HTERT RPE-1 (cell line): ENCODE results near the gene PACS2.
"Not testable (repeated sequence)": the region's sequence is repeated elsewhere in the genome, so short reads cannot be mapped to it uniquely, and the experiment has no call there.

Source experiments
- in situ Hi-C: fragments of 300-500 bp; cut with MboI; formaldehyde crosslinking; loops from 4 replicates; pipeline ENCODE4 v1.14.3; 2020; ENCODE audit warnings: low sequenced_read_pairs

The PACS2 gene

DNA sequence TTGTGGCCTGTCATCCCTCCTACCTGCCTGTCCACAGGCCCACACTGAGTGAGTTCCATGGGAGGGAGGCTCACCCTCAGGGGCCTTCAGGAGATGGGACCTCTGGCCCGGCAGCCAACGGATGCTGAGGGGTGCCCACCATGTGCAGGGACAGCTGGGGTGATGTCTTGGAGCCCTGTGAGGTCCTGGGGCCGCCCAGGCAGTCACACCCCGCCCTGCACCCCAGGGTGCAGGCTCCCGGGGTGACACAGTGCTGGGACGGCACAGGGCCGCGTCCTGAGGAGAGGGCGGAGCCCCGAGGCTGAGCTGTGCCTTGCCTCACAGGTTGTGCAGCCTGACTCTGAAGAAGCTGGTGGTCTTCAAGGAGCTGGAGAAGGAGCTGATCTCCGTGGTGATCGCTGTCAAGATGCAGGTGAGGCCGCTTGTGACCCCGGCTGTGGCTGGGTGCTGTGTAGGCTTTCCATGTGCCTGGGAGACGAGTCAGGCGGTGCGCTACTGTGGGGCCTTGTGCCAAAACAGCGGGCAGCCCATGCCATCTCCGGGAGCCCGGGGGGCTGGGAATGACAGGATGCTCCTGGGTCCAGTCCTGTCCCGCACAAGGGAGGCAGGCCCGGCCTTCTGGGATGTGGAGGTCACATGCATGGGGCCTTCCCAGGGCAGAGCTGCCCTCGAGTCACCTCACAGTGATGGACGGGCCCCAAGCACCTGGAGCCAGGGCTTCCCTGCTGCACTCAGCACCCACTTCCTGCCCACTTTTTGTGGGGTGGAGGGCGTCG, 33.8 kb downstream of the PACS2 start:
- in situ Hi-C loops: no loop called here

DNA sequence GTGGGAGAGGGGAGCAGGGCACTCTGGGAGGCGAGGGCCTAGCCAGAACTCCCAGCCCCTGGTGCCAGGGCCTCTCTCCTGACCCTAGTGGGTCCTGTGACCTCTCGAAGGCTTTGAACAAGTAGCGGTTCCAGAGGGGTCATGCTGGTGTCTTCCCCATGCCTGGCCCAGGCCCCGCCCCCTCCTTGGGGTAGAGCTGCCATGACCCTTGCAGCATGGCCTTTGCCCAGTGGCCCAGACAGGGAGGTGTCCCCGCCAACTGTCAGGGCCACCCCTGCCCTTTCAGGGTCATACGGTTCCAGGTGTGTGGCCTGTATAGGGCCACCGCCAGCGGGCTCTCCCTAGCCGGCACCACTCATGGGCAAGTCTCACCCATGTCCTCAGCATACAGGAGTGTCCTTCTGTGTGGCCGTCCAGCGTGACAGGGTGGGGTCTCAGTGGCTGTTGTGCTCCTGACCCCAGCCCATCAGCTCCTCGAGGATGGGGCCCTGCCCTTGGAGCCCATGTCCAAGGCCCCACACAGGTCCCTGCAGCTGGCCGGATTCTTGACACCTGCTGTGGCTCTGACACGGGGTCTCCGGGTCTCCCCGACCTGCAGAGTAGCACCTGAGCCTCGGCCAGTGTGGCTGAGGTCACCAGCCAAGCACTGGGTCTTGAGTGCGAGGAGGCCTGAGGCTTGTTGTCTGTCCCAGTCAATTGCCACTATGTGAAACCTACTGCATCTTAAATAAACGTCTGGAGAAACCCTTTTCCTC, 34.6 kb downstream of the PACS2 start:
- in situ Hi-C loops: no loop called here

DNA sequence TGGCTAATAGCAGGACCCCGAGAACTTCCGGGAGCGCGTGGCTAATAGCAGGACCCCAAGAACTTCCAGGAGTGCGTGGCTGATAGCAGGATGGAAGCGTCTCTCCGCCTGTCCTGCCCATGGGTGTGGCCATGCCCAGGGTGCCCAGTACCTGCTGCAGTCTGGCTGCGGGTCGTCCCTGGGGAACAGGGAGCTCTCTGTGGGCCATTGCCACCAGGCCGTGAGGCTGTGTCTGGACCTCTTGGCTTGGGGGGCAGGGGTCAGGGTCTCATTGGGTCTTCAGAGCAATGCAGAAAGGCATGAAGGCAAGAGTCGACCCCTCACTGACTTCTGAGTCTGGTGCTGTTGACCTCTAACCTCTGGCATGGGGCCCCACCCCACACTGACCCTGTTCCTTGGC, 35.4 kb downstream of the PACS2 start:
- in situ Hi-C loops: no loop called here

DNA sequence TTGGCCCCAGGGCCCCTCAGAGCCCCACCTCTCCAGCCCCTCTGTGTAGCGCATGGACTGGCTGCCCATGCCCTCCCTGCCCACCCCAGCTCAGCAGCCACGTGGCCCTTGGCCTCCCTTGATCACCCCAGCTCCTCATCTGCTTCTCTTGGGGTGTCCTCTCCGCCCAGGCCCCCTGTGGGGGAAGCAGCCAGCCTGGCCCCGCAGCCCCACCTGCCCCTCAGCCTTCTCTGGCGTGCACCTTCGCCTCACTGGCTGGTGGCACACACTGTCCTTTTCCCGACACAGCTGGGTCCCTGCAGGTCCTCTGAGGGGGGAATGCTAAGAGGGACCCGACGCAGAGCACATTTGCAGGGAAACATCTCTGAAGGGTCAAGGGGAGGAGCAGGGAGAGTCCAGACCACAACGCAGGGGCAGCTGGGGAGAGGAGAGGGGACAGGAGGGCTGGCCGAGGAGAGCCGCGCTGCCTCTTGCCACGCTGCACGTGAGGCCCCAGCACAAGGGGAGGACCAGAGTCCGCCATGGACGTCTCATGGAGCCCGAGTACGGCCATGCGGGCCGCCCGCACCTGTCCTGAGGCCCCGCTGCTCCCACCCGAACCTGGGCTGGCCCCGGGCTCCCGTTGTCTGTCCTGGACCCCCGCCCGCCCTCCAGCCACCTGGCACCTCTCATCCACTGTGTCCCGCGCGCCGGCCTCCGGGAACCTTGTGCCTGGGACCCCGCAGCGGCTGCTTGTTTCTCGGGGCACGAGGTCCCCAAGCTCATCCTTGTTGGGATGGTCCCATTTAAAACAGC, 36.1 kb downstream of the PACS2 start:
- in situ Hi-C loops: no loop called here

DNA sequence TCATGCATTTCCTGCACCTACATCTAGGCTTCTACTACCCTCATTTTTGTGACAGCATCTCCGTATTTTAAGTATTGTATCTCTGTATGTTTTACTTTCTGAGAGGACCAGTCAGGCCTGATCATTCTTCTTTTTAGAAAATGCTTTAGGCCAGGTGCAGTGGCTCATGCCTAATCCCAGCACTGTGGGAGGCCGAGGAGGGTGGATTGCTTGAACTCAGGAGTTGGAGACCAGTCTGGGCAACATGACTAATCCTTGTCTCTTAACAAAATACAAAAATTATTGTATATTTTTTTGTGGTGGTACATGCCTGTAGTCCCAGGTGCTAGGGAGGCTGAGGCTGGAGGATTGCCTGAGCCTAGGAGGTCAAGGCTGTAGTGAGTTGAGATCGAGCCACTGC, 36.9 kb downstream of the PACS2 start:
- in situ Hi-C loops: no loop called here

DNA sequence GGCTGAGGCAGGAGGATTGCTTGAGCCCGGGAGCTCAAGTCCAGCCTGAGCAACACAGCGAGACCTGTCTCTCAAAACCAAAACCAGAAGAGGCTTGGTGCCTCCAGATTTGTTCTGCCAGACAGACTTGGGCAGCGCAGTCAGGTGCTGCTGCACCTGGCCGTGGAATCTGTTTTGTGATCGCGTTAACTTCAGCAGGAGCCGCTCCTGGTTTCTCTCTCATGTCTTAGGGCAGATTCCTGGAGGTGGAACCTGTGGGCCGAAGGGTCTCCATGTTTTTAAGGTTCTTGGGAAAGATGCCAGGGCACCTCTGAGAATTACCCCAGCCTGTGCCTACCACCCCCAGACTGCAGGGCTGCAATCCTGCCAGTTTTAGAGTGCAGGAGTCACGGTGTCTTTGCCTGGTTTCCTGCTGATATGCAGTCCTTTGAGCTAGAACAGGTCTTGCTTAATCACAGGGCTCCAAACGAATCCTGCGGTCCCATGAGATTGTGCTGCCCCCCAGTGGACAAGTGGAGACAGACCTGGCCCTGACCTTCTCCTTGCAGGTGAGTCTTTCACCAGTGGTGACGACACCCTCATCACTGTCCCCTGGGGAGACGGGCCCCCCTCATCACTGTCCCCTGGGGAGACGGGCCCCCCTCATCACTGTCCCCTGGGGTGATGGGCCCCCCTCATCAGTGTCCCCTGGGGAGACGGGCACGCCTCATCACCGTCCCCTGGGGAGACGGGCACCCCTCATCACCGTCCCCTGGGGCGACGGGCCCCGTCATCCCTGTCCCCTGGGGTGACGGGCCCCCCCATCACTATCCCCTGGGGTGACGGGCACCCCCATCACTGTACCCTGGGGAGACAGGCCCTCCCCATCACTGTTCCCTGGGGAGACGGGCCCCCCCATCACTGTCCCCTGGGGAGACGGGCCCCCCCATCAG, 37.6 kb downstream of the PACS2 start:
- in situ Hi-C loops: no loop called here

DNA sequence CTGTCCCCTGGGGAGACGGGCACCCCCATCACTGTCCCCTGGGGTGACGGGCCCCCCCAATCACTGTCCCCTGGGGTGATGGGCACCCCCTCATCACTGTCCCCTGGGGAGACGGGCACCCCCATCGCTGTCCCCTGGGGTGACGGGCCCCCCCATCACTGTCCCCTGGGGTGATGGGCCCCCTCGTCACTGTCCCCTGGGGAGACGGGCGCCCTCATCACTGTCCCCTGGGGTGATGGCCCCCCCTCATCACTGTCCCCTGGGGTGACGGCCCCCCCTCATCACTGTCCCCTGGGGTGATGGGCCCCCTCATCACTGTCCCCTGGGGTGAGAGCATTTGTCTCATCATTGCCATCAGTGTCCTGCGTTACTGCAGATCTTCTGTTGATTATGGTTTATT, 38.6 kb downstream of the PACS2 start:
- in situ Hi-C loops: no loop called here

DNA sequence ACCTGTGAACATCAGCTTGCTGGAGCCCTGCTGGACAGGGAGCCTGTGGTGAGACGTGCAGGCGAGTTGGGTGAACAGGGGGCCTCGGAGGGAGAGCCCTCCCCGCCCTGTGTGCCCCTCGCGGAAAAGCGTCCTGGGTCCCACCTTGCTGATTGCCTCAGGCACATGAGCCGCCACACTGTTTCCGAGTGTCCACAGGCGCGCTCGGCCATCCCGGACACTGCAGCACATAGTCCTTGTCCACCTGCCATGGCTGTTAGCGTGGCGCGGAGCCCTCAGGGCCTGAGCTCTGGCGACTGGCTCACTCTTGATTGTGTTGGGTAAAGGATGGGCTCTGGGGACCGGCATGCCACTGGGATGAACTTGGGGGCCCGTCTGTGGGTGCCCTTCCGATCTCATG, 40.0 kb downstream of the PACS2 start:
- in situ Hi-C loops: no loop called here

DNA sequence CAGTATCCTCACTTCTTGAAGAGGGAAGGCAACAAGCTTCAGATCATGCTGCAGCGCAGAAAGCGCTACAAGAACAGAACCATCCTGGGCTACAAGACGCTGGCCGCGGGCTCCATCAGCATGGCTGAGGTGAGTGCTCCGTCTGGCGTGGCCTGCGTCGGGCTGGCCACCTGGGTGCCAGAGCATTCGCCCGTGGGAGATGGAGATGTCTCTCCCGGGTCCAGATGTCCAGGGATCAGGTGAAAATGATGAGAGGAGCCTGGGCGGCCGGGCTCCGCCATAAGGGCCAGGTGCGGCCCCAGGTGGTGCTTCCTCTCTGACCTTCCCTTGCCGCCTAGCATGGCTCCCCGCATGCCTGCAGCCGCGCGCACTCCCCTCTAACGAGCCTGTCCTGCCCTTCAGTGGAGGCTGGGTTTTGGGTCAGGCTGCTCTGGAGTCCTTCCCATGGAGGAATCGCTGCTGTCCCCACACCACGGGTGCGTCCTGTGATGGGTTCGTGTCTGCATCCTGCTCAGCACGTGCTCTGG, 40.6 kb downstream of the PACS2 start:
- in situ Hi-C loops: no loop called here

DNA sequence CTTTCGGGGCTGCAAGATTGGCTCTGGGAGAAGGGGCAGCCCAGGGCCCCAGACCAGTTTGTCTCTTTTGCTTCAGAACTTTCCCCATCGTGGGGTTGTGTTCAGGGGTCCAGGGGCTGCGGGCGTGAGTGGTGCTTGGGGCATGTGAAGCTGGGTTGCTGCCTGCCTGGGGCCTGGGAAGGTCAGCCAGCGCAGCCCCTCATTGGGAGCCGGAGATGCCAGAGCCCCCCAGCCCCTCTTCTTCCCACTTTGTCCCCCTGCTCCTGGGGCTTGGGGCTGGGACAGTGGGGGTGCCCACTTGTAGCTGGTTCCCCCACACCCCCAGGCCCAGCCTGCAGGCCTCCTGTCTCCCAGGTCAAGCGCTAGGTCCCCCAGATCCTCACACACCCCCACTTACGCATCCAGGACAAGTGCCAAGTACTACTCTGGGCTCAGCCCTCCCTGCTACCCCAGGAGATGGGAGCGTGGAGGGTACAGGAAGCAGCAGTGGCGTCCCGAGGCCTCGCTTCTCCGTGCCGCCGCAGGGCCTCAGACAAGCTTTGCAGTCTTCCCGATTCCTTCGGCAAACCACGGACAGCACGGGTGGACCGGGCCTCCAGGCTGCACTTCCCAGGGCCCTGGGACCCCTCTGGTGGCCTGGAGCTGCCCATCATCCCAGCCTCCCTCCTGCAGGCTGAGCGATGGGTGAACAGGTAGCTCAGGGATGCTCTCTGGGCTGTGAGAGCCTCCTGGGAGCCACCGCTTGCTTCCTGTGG, 41.5 kb downstream of the PACS2 start:
- in situ Hi-C loops: no loop called here

DNA sequence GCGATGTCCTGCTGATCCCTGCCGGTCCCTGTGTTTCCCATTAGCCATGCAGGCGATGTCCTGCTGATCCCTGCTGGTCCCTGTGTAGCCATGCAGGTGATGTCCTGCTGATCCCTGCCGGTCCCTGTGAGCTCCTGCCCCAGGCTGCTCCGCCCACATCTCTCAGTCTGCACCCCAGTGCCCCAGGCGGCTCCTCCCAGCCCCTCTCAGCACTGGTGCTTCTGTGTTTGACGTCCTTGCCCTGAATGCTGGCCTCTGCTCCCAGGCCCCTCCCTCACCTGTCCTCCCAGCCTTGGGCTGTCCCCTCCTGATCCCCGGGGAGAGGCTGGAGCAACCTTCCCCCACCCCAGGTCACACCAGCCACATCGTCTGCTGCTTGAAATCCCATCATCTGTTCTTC, 42.4 kb downstream of the PACS2 start:
- in situ Hi-C loops: no loop called here

DNA sequence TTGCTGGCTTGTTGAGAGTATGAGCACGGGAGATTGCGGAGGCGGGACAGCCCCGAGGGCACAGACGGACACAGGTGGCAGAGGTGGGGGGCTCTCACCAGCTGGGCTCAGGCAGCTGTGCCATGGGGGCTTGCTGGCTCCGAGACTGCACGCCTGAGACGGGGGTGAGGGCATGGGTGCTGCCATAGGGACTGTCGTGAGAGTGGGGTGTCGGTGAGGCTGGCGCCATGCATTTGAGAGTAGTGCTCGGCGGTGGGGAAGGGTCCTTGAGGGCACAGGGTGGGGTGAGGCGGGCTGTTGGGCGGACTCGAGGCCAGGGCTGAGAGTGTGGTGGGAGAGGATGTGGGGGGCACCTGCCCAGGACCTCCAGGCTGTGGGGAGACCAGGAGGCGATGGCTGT, 43.1 kb downstream of the PACS2 start:
- in situ Hi-C loops: no loop called here

DNA sequence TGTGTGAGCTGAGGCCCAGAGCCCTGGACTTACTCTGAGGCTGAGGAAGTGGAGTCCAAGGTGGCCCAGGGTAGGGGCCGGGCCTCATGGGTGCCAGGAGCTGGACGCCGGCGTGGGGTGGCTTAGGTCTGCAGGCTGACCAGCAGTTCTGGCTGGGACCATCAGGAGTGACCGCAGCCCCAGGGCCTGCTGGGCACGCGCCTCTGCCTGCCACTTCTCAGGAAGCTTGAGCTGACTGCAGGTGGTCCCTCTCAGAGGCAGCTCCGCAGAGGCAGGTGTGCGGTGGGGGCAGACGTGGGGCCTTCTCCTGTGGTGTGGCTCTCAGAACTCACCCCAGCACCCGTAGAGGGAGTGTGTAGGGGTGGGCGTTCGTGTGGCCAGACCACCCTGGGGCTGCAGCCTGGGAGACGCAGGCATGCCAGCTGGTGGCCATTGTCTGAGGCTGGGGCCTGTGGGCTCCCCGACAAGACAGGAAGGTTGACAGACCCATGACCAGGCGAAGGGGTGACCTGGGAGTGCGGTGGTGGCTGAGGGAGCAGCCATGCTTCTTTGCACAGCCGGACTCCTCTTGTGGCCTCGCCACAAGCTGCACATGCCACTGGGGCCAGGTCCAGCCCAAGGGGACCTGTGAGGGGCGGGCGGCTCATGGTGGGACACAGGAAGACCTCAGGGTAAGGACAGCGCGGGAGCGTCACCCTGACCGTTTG, 43.7 kb downstream of the PACS2 start:
- in situ Hi-C loops: no loop called here

DNA sequence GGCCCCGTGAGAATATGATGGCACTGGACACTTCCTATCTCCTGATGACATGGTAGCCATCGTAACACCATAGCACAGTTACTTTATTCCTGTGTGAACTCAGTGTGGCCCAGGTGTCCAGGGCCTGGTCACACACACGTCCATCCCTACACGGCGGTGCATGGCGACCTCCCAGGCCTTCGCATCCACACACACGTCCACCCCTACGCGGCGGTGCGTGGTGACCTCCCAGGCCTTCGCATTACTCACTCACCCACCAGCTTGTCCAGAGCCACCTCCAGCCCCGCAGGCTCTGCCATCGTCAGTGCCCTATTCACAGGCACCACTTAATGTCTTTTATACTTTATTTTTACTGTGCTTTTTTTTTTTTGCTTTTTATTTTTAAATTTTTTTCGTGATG, 44.4 kb downstream of the PACS2 start:
- in situ Hi-C loops: no loop called here

DNA sequence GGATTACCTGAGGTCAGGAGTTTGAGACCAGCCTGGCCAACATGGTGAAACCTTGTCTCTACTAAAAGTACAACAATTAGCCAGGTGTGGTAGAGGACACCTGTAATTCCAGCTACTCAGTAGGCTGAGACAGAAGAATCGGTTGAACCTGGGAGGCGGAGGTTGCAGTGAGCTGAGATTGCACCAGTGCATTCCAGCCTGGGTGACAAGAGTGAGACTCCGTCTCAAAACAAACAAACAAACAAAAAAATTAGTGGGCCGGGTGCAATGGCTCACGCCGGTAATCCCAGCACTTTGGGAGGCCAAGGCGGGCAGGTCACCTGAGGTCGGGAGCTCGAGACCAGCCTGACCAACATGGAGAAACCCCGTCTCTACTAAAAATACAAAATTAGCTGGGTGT, 46.9 kb downstream of the PACS2 start:
- in situ Hi-C loops: not testable (repeated sequence)

DNA sequence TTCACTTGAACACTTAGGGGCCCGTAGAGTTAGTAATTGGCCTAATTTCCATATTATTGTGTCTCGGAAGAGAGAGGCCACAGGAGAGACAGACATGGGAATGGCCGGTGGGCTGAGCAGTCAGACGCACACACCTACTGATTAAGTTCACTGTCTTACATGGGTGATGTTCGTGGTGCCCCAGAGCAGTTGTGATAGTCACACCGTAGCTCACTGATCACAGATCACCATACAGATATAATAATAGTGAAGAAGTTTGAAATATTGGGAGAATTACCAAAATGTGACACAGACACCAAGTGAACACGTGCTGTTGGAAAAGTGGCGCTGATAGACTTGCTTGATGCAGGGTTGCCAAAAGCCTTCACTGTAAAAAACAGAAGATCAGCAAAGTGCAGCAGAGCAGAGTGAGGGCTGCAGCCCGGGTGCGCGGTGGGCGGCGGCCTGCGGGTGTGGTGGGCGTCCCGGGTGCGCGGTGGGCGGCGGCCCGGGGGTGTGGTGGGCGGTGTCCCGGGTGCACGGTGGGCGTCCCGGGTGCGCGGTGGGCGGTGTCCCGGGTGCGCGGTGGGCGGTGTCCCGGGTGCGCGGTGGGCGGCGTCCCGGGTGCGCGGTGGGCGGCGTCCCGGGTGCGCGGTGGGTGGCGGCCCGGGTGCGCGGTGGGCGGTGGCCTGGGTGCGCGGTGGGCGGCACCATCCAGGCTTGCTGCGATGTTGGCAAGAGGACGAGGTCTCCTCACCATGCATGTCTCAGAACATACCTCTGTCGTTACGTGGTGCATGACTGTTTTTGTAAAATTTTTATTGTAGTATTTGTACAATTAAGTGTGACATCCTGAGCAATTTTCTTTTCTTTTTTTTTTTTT, 49.5 kb downstream of the PACS2 start:
- in situ Hi-C loops: no loop called here

DNA sequence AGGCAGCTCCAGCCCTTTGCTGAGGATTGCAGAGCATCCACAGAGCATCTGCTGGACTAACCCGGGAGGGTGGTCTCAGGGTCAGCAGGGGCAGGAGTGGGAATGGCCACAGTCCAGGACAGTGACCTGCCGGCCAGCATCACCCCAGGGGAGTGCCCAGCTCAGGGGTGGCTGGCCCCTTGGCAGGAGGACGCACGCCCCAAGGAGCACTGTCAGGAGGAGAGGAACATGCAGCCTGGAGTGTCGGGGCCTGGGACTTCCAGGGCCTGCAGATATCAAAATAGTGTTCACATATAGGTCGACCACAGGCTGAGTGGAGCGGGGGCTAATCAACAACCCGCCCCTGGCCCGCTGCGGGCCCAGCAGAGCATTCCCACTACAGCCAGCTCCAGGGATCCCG, 50.6 kb downstream of the PACS2 start:
- in situ Hi-C loops: no loop called here

DNA sequence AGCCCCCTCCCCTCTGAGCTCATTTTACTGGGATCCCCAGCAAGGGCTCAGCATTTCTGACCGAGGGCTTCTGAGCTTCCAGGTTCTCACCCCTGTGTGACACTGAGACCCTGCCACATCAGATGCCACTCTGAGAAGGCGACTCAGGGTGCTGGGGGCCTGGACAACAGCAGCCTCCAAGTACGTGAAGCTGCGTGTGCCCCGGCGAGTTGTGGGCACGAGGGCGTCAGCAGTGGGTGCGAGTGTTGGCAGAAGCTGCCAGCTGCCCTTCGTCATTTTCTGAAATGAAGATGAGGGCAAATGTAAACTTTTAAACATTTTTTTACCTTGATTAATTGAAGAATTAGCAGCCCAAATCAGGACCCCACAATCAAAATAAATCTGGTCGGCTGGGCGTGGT, 51.1 kb downstream of the PACS2 start:
- in situ Hi-C loops: no loop called here
